ENCODE data around the gene ZNF662.

The ZNF662 gene

GRCh38 chr3:42887084-42887483, 18.9 kb upstream of the ZNF662 start:
- TF ChIP-seq CTCF (IDR thresholded peaks at IDR 0.05; ENCODE audit: control insufficient read depth, extremely low read depth, insufficient read depth), result no peak
- H3K4me3 ChIP-seq (ENCODE audit: low read depth, low read length), result no peak overlapping the region
- DNase-seq (ENCODE audit: low read depth), result no peak

DNA sequence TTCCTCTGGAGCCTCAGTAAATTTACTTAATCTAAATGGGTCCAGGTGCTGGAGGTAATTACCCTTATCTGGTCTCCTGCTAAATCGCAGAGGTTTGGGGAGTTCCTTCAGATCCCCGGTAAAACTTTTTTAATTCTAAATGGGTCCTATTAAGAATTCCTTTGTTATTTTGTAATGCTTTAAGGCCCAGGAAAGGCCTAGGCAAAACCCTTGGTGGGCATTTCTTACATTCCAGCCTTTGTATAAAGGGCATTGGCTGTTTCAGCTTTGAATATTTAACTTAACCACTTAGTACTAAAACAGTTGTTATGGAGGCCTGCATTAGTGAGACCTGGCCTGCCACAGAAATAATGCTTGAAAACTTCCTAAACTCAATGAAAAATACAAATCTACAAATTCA, 14.9 kb upstream of the ZNF662 start:
- no peak overlapping the region for H3K4me3 ChIP-seq (ENCODE audit: low read depth, low read length)
- no peak for DNase-seq (ENCODE audit: low read depth)
- no peak for TF ChIP-seq CTCF (IDR thresholded peaks at IDR 0.05; ENCODE audit: control insufficient read depth, extremely low read depth, insufficient read depth)

DNA sequence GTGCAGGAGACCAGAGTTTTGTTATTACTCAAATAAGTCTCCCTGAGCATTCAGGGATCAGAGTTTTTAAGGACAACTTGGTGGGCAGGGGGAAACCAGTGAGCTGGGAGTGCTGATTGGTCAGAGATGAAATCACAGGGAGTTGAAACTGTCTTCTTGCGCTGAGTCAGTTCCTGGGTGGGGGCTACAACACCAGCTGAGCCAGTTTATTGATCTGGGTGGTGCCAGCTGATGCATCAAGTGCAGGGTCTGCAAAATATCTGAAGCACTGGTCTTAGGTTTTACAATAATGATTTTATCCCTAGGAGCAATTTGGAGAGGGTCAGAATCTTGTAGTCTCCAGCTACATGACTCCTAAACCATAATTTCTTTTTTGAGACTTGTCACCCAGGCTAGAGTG, 13.8 kb upstream of the ZNF662 start:
- TF ChIP-seq CTCF (IDR thresholded peaks at IDR 0.05; ENCODE audit: control insufficient read depth, extremely low read depth, insufficient read depth), result no peak
- H3K4me3 ChIP-seq (ENCODE audit: low read depth, low read length), result no peak overlapping the region
- no peak for DNase-seq (ENCODE audit: low read depth)

DNA sequence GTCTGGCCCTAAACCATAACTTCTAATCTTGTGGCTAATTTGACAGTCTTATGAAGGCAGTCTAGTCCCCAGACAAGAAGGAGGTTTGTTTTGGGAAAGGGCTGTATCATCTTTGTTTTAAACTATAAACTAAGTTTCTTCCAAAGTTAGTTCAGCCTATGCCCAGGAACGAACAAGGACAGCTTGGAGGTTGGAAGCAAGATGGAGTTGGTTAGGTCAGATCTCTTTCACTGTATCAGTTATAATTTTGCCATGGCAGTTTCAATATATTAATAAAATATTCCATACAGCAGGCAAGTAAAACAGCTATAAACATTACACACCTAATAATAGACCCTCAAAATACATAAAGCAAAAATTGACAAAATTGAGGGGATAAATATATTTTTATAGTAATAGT, 13.1 kb upstream of the ZNF662 start:
- TF ChIP-seq CTCF (IDR thresholded peaks at IDR 0.05; ENCODE audit: control insufficient read depth, extremely low read depth, insufficient read depth), result no peak
- H3K4me3 ChIP-seq (ENCODE audit: low read depth, low read length), result no peak overlapping the region
- no peak for DNase-seq (ENCODE audit: low read depth)

- no peak for DNase-seq (ENCODE audit: low read depth)
- TF ChIP-seq CTCF (IDR thresholded peaks at IDR 0.05; ENCODE audit: control insufficient read depth, extremely low read depth, insufficient read depth), result no peak
- no peak overlapping the region for H3K4me3 ChIP-seq (ENCODE audit: low read depth, low read length)
Observed at GRCh38 chr3:42894698-42895579, 11.0 kb upstream of the ZNF662 start.

GRCh38 chr3:42895580-42895868, 10.4 kb upstream of the ZNF662 start:
- no peak for DNase-seq (ENCODE audit: low read depth)
- H3K4me3 ChIP-seq (ENCODE audit: low read depth, low read length), result no peak overlapping the region
- TF ChIP-seq CTCF (IDR thresholded peaks at IDR 0.05; ENCODE audit: control insufficient read depth, extremely low read depth, insufficient read depth), result no peak
